Measurements from ENCODE around the gene CD99. TPM values are rescaled to one million over a fixed set of nuclear protein-coding genes. Genes with fewer than 3 reads are reported as not detected.
"Not testable (repeated sequence)": the region's sequence is repeated elsewhere in the genome, so short reads cannot be mapped to it uniquely, and the experiment has no call there.

CD99 gene
- total RNA-seq, 1 donor from 2014 or later: 344 TPM

DNA sequence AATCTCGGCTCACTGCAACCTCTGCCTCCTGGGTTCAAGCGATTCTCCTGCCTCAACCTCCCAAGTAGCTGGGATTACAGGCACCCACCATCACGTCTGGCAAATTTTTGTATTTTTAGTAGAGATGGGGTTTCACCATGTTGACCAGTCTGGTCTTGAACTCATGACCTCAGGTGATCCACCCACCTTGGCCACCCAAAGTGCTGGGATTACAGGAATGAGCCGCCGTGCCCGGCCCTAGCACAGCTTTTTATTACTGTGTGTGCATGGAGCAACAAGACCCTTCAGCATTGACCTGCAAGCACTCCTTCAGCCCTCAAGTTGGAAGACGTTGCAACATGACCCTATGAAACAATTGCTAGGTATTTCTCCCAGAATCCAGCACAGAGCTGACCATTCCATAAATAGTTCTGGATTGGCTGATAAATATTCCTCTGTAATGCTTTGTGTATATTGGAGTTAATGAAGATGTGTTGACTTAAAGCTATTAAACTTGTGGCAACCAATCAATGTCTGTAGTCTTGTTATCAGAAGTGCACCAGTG is 15.4 kb upstream of the CD99 start:
- intact Hi-C loops (cut with micrococcal nuclease): not testable (repeated sequence)

DNA sequence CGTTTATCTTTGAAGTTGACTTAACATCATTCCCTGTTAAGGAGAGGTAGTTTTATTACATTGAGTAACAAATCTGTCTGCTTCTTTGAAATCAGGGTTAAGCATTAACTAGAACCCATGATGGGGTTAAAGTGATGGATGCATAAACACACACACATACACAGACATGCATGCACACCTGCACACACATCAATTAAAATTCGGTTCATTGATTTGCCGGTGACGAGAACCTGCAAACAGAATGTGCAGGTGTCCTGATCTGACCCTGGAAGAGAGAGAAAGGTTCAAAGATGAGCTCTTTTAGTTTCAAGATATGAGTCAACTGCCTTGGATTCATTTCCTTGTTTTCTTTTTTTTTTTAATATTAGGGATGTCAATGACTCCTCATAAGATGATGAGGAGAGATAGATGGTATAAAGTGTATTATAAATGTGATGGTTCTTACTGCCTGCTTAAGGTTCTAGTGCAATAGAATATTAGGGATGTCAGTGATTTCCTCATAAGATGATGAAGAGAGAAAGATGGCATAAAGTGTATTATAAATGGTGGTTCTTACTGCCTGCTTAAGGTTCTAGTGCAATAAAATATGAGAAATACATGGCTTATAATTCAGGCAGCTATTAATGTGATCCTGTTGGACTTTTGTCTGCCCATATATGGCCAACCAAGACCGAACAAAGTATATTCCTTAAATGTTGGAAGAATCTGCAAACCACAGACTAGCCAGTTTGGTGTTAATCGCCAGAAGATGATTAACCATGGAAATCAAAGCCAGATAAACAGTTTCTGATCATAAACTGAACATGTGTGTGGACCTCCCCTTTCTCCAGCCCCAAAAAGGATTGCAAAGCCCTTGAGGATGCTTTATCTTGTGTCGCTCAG is 14.1 kb upstream of the CD99 start:
- intact Hi-C loops (cut with micrococcal nuclease): no loop called here

DNA sequence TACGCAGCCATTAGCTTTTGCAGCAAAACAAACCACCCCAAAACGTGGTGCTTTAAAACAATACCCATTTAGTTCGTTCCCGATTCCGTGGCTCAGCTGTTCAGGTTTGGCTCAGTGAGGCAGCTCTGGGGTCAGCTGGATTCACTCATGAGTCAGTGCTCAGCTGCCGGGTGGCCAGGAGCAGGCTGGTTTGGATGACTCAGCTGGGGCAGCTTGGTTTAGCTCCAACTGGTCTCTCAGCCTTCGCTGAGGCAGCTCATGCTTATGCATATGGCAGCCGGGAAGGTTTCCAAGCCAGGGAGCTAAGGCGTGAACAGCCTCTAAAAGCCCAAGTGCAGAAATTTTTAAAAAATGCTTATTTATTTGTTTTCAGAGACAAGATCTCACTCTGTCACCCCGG is 13.3 kb upstream of the CD99 start:
- intact Hi-C loops (cut with micrococcal nuclease): no loop called here

DNA sequence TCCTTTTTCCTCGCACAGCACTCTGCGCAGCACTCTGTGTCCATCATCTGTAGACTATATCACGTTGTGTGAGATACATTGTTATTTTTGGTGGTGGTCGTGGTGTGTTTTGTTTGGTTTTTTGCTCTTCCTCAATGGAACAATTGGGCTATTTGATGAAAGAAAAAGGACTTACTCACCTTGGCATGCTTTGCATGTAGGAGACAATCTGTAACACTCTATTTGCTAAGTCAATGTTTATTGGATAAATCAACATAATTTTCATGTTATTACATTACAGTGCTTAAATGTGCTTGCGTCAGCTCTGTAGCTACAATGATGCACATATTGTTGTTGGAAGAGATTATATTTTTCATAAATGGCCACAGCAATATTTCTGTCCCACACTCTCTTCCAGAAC is 12.5 kb upstream of the CD99 start:
- intact Hi-C loops (cut with micrococcal nuclease): no loop called here

DNA sequence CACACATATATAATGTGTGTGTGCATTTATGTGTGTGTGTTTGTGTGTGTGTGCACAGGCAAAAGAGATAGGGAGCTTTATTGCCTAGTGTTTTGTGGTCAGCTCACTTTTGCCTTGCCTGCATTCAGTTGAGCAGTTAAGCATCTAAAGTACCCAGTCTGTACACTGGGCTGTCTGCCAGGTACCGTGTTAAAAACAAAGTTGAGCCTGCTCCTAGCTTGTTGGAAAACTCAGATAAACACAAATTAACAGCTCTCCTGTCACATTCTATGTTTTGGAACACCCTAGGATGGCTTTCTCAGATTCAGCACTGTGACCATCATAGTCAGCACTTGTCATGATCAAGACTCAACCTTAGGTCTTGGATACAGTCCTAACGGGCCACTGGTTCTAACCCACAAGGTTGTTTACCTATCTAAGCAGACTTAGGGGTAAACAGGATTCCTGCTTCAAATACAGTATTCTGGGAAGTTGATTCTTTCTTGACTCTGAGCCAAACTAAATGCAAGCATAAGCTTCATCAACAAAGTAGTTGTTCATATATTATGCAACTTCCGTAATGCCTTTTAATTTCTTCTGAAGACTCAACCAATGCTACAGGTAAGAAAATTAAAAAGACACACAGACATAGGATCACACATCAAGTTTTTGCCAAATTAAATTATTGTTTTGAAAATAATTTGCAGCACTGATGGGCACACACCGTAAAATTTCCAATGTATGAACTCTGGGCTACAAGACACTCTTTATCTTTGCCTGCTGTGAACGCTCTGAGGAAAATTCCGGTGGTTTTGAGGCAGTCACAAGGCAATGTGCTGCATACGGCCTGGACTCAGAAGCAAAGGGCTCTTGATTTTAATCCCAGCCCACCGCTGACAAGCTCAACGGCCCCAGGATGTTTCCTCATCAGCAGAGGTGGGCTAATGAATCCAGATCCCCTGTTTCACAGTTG is 11.3 kb upstream of the CD99 start:
- intact Hi-C loops (cut with micrococcal nuclease): no loop called here

DNA sequence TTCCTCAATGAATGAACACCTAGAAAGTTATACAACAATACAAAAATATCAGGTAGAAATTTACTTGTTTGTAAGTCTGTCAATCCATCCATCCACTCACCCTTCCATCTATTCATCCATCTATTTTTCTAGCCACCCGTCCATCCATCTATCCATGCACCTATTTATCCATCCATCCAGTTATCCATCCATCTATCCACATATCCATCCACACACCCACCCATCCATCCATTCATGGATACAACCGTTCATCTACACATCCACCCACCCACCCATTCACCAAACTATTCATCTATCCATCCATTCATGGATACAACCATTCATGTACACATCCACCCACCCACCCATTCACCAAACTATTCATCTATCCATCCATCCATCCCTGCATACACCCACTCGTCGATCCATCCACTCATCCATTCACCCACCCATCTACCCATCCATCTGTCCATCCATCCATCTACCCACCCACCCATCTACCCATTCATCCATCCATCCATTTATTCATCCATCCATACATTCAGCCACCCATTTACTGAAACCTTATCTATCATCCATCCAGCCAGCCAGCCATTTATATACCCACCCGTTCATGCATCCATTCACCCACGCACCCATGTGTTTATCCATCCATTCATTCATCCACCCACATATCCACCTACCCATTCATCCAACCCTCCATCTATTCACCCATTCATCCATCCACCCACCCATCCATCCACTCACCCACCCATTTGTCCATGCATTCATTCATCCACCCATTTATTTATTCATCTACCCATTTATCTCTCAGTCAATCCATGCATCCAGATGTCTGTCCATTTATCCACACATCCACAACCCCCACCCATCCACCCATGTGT is 10.4 kb upstream of the CD99 start:
- intact Hi-C loops (cut with micrococcal nuclease): no loop called here

DNA sequence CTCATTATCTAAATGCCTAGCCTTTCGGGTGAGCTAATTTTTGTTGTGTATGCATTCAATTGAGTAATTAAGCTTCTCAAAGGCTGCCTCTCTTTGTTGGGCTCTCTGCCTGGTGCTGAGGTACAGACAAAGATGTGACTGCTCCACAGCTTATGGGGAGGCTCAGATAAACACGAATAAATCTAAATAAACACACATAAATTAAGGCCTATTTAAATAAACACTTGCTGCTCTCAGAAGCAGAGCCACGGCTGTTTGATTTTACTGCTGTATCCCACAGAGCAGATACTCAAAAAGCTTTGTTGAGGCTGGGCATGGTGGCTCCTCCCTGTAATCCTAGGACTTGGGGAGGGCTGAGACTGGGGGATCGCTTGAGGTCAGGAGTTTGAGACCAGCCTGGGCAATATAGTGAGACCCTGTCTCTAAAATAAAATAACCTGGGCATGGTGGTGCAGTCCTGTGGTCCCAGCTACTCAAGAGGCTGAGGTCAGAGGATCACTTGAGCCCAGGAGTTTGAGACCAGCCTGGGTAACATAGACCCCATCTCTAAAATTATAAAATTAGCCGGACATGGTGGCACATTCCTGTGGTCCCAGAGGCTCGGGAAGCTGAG is 8.4 kb upstream of the CD99 start:
- intact Hi-C loops (cut with micrococcal nuclease): no loop called here

DNA sequence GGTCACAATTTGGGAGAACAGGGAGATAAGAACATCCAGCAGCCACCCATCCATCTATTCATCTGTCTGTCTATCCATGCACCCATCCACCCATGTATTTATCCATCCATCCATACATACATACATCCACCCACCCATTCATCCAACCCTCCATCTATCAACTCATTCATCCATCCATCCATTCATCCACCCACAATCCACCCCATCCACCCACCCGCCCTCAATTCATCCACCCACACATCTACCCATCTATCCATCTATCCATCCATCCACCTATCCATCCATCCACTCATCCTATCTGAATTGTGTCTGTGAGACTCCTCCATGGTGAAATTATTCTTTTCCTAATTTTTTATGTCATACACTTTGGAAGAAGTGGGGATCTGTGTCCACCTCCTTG is 6.8 kb upstream of the CD99 start:
- intact Hi-C loops (cut with micrococcal nuclease): no loop called here

DNA sequence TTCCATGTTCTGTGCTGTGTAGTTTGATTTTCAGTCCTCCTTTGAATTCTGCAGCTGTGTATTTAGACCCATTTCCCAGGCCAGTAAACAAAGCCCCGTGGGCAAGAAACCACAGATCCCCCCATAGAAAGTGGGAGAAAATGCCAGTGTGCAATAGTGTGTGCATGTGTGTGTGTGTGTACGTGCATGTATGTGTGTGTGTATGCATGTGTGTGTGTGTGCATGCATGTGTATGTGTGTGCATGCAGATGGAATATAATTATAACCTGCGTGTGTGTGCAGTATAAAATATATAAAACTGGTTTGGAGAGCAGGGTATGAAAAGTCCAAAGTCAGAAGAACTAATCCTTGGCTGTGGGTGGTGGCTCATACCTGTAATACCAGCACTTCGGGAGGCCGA is 5.2 kb upstream of the CD99 start:
- intact Hi-C loops (cut with micrococcal nuclease): no loop called here

DNA sequence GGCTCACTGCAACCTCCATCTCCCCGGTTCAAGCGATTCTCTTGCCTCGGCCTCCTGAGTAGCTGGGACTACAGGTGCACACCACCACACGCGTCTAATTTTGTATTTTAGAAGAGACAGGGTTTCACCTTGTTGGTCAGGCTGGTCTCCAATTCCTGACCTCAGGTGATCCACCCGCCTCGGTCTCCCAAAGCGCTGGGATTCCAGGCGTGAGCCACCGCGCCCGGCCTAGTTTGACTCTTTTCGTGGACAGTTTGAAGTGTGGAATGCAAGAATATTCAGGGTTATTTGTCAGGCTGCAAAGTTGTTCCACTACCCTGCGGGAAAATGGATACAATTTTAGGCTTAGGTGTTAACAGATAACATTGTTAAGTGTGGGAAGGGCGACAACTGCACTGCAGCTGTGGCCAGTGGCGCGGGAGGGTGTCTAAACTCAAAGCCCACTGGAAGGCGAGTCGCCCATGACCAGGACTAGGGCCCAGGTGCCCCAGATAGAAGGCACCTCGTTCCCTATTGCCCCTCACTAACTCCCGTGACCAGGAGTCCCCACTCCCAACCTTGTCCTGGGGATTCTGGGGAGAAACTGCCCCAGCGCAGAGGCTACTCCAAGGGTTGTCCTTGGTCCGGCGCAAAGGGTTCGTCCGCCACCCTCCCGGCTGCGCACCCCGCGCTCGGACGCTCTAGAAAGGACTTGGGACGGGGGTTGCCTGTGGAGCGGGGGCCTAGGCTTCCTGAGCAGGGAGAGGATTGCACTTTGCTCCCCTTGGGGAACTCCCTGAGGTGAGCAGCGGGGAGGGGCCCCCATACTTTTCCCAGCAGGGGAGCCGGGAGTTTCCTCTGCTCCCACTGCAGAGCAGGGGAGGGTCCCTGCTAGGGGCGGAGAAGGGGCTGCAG is 1.1 kb upstream of the CD99 start:
- intact Hi-C loops (cut with micrococcal nuclease): loop anchor here (2.0 to 10.0 kb wide), 6 partner anchors 37 to 1485 kb away; partner anchors contain the start of genes AKAP17A, DHRSX, PRKX and SLC25A6

DNA sequence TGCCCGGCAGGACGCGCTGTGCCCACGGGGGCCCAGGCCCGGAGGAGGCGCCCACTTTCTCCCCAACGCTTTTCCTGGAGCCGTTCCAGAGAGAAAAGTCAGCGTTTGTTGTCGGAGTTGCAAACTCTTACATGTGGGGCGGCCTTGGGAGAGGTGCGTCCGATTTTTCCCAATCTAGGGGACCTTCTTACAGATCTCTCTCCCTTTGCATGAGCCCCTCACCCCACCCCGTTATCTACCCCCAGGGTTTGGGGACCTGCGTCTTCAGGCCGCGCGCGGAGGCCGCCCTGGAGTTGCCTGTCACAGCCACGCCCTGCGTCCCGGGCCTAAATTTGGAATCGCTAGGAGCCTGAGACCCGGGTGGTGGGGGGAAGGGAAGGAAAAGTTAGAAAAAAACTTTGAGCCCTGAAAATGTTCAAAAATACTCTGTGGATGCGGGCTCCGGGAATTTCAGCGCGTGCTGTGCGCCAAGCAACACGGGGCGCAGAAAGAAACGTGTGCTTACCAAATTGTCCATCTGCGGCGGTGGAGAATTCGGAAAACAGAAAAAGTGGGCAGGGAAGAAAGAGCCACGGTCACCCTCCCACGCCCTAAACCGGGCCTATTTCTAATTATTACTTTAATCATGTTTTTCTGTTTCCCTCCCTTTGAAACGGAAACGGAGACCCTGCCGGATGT is 587 bp downstream of the CD99 start:
- intact Hi-C loops (cut with micrococcal nuclease): loop anchor here (1.0 to 10.0 kb wide), 10 partner anchors 36 to 1487 kb away; partner anchors contain the start of genes AKAP17A, DHRSX, PRKX and SLC25A6

DNA sequence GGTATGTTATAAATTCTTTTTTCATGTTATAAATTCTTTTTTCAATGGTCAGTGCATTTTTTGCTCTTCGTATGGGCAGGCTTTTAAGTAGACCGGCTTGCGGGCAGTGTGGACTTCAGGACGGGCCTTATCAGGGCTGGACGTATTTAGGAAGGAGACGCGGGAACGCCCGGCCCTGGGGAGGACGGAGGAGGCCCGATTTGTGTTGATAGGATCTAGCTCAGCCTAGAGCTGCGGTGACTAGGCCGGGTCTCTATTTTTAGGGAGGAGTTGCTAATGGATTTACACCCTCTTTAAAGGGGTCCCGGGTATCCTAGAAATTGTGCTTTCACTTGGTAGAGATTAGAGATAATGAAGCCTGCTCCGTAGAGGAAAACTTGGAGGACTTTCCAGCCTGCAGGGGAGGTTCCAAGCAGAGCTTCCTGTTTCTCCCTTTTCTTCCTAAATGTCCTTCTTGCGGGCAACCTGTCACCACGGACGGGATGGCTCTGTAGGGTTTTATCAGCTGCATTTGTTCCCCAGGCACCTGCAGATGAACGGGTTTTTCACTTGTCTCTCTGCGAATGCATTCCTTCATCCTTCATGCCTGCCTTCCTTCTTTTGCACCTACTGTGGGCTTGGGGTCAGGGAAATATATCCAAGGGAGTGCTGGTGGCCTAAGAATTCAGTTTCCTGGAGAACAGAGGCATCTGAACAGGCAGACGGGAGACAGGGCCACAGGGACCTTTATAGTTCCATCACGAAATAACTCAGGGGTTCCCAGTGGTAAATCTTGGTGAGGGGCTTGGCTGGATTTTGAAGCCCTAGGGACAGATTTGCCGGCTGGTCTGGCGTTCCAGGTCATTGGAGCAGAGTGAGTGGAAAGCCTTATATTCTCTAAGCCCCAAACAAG is 1.4 kb downstream of the CD99 start:
- intact Hi-C loops (cut with micrococcal nuclease): loop anchor here (2.0 to 10.0 kb wide), 6 partner anchors 35 to 1488 kb away; partner anchors contain the start of genes DHRSX, PRKX, SLC25A6 and ZBED1

DNA sequence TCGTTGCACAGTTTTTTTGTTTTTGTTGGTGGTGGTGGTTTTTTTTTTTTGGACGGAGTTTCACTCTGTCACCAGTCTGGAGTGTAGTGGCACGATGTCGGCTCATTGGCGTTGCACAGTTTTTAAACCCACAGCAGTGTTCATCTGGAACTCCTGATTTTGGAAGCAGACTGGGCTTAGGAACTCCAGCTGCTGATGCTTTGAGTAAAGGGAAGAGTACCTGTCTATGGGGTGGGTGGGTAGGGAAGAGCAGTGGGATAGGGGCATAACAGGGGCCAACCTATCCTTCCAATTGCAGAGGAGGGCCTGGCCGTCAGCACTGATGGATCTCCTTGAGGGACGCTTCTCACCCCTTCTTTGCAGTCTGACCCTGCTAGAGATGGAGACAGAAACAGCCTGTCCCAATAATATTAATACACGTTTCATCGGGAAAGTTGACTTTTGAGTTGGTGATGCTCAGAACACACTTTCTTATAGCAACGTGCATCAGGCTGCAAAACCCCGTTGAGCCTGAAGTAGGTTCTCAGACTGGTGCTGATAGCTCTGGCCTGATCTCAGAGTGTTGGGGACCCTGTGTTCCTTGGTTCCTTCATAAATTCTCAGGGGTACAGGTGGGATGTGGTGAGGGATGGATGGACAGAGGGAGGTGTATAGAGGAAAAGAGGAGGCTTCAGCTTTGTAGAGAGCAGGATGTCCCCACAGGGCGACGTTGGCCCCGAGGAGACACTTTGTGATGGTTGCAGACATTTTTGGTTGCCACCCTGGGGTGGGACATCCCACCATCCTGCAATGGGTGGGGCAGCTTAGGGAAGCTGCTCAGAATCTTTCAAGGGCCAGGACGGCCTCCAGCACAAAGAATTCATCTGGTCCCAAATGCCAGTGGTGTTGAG is 2.3 kb downstream of the CD99 start:
- intact Hi-C loops (cut with micrococcal nuclease): loop anchor here (2.0 to 10.0 kb wide), 6 partner anchors 34 to 1489 kb away; partner anchors contain the start of genes DHRSX, PRKX, SLC25A6 and ZBED1

DNA sequence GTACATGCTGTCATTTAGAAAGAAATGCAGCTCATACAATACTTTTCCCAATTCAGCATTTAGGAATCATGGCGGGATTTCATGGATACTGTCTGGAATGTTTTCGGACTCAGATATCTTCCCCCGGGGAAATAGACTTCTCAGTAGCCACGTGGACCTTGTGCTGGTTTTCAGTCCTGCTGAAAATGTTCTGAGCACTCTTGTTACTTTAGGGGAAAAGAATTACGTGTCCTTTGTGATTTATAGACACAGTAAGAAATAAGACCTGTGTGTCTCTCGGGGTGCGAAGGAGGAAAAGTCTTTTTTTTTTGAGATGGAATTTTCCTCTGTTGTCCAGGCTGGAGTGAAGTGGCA is 3.8 kb downstream of the CD99 start:
- intact Hi-C loops (cut with micrococcal nuclease): loop anchor here (5.0 to 10.0 kb wide), 6 partner anchors 32 to 1490 kb away; partner anchors contain the start of genes DHRSX, P2RY8, PRKX and SLC25A6

DNA sequence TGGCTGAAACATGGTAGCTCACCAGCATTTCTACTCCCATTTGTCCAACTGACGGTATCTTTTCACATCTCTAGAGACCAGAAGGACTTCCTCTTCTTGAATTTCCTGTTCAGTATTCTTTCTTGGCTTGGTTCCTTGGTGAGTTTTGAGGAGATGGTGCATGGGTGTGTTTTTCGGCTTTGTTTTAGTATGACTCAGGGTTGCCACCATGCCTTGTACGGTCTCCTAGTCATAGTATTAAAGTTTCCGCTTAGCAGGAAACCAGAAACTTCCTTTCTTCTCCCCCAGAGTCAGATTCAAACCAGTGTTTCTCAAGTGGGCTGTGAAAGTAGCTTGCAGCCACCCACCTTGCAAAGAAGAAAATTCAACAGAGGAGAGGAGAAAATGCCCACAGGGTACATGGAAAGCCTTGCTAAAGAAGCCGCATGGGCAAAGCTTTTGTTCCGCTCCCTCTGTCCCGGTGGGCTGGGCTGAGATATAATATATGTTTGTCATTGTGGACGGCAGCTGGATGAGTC is 5.7 kb downstream of the CD99 start:
- intact Hi-C loops (cut with micrococcal nuclease): loop anchor here (1.0 to 10.0 kb wide), 5 partner anchors 14 to 1492 kb away; partner anchors contain the start of genes P2RY8 and PRKX

DNA sequence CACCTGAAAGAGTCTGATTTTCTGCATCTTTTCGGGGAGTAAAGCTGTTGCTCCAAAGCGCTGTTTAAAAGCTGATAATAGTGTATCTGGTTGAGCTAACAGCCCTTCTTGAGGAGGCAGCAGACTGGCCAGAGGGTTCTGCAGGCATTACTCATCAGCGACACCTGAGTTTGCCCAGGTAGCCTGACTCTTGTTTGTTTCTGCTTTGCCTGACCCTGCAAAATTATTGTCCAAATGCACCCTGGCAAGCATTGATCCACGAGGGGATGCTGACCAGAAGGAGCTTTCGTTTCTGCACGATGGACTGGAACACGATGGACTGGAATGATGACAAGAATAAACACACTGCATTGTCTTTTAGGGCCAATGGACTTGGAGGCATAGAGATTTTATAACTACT is 6.2 kb downstream of the CD99 start:
- intact Hi-C loops (cut with micrococcal nuclease): loop anchor here (1.0 to 10.0 kb wide), 5 partner anchors 13 to 1493 kb away; partner anchors contain the start of genes P2RY8 and PRKX

Data from T-helper 1 cell treated with Interleukin-12 subunit alpha and Interleukin-12 subunit beta and Interleukin-4 antibody, amounts not matched to agents 30 ng/mL and 1 ng/mL, for 36 hours (primary cell).